Left colon (tissue), 2 donors: ENCODE data around the gene RASSF1. TPM values are rescaled to one million over a fixed set of nuclear protein-coding genes. Genes with fewer than 3 reads are reported as not detected.

ENCODE experiments used
- ATAC-seq: fragments of 200-7000 bp; cut with Tn5 transposase; one replicate; pipeline ENCODE4 v1.9.1; 2020; ENCODE audit warnings: mild to moderate bottlenecking, moderate library complexity
- DNase-seq, 2 donors: peaks; one replicate each; pipeline ENCODE4 v3.0.0-alpha.2; 2020
- intact Hi-C, 2 donors: fragments of 100-400 bp; cut with DNase I in 1 of 2; cut with micrococcal nuclease in 1 of 2; formaldehyde crosslinking; loops; one replicate each; pipeline versions ENCODE4 v1.11.2 to v1.14.0; 2022; cut with DNase I, micrococcal nuclease
- total RNA-seq, 2 donors: library from RNA; stranded (reverse); fragmentation: NEBNext Ultra II Directional; extraction: Animal tissue kit (Norgen Biotek cat#: 25700); gene quantifications; one replicate each; pipeline ENCODE4 v1.2.1, GENCODE V29; 2021
- donor health status: DM: no; HTN: no; CAD: no.
- donor health status: DM: yes; HTN: yes; CAD: no.

Gene RASSF1
- total RNA-seq, 2 donors from 2014 or later: 14.5 to 15.0 TPM

- no peak for ATAC-seq
- DNase-seq: no peak
- intact Hi-C loops: loop anchor here in 1 of 2 donors (10.0 kb wide), 1 partner anchor 203 kb away; no protein-coding TSS in a partner anchor
These were observed 10.7 kb upstream of the RASSF1 start for GRCh38 chr3:50351323-50351697.

- intact Hi-C loops: loop anchor here in 1 of 2 donors (10.0 kb wide), 1 partner anchor 204 kb away; no protein-coding TSS in a partner anchor
- peak; percentile 97 to 98 for DNase-seq
These were observed 10.1 kb upstream of the RASSF1 start, which contains the start of the genes CYB561D2 and NPRL2 for GRCh38 chr3:50350527-50351322. Gene CYB561D2, plus strand, starts transcription at chr3:50350862. Its CDS starts 572 bp downstream, at chr3:50351434. Gene NPRL2, minus strand, starts transcription at chr3:50350775. Its CDS starts 123 bp downstream, at chr3:50350652.

GRCh38 chr3:50350213-50350526, 9.5 kb upstream of the RASSF1 start:
- no peak for DNase-seq
- intact Hi-C loops: loop anchor here in 1 of 2 donors (10.0 kb wide), 1 partner anchor 205 kb away; no protein-coding TSS in a partner anchor
- ATAC-seq: no peak

More at GRCh38 chr3:50350527-50351322, 10.1 kb upstream of the RASSF1 start, which contains the start of the genes CYB561D2 and NPRL2:
- ATAC-seq: peak; percentile 90

- ATAC-seq (peak; percentile 8), DNase-seq (peak in 1 of 2 donors; percentile 77)
- intact Hi-C loops: no loop called here
These were observed 6.7 kb upstream of the RASSF1 start for GRCh38 chr3:50347187-50347813.

GRCh38 chr3:50345586-50346234, 5.1 kb upstream of the RASSF1 start, which contains the start of gene ZMYND10:
Gene ZMYND10, minus strand, starts transcription at chr3:50345732. Its CDS starts 153 bp downstream, at chr3:50345579.
- intact Hi-C loops: no loop called here
- ATAC-seq (peak; percentile 52), DNase-seq (peak; percentile 72 to 79)

- DNase-seq (no peak), ATAC-seq (no peak)
- intact Hi-C loops: no loop called here
These were observed 4.4 kb upstream of the RASSF1 start for GRCh38 chr3:50345008-50345407.

GRCh38 chr3:50342813-50343633, 2.4 kb upstream of the RASSF1 start:
- ATAC-seq: no peak
- intact Hi-C loops: no loop called here
- no peak for DNase-seq

- DNase-seq (no peak), ATAC-seq (no peak)
- intact Hi-C loops: no loop called here
These were observed 1.5 kb upstream of the RASSF1 start for GRCh38 chr3:50341996-50342650.

- intact Hi-C loops: no loop called here
- ATAC-seq (no peak), DNase-seq (no peak)
These were observed 901 bp upstream of the RASSF1 start for GRCh38 chr3:50341537-50341936.

- intact Hi-C loops: no loop called here
- DNase-seq: no peak
- ATAC-seq: no peak
These were observed 539 bp downstream of the RASSF1 start for GRCh38 chr3:50340147-50340447.

- intact Hi-C loops: no loop called here
- DNase-seq: no peak
These were observed 1.0 kb downstream of the RASSF1 start for GRCh38 chr3:50339485-50340146.

GRCh38 chr3:50338965-50339364, 1.7 kb downstream of the RASSF1 start:
- ATAC-seq: no peak
- no peak for DNase-seq
- intact Hi-C loops: no loop called here

More at GRCh38 chr3:50339485-50340146, 1.0 kb downstream of the RASSF1 start:
- no peak for ATAC-seq

- ATAC-seq (peak; percentile 83), DNase-seq (peak; percentile 99 to 100)
- intact Hi-C loops: no loop called here
These were observed 3.3 kb downstream of the RASSF1 start for GRCh38 chr3:50337175-50337861.

- DNase-seq: no peak
- peak; percentile 7 for ATAC-seq
- intact Hi-C loops: no loop called here
These were observed 4.0 kb downstream of the RASSF1 start for GRCh38 chr3:50336452-50337174.

- no peak for DNase-seq
- intact Hi-C loops: no loop called here
- no peak for ATAC-seq
These were observed 6.1 kb downstream of the RASSF1 start for GRCh38 chr3:50334339-50335075.
